ENCODE measurements around the gene RPGRIP1L.

RPGRIP1L gene

DNA sequence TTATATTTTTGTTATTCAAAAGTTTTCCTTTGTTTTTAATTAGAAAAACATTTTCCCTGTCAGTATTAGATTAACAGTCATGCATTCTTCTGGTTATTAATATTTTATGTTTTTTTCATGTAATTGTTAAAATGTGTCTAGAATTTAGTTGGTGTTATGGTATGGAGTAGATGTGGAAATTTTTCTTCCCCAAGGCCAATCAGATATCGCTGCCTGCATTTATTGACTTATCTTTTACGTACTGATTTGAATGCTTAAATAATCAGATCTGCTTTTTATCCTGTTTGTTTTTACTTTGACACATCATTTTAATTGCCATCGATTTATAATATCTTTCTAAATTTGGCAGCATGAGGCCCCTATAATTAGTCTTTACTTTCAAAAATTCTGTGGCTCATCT lies 13.9 kb upstream of the RPGRIP1L start:
- TF ChIP-seq, protein P1, sequence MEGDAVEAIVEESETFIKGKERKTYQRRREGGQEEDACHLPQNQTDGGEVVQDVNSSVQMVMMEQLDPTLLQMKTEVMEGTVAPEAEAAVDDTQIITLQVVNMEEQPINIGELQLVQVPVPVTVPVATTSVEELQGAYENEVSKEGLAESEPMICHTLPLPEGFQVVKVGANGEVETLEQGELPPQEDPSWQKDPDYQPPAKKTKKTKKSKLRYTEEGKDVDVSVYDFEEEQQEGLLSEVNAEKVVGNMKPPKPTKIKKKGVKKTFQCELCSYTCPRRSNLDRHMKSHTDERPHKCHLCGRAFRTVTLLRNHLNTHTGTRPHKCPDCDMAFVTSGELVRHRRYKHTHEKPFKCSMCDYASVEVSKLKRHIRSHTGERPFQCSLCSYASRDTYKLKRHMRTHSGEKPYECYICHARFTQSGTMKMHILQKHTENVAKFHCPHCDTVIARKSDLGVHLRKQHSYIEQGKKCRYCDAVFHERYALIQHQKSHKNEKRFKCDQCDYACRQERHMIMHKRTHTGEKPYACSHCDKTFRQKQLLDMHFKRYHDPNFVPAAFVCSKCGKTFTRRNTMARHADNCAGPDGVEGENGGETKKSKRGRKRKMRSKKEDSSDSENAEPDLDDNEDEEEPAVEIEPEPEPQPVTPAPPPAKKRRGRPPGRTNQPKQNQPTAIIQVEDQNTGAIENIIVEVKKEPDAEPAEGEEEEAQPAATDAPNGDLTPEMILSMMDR (IDR thresholded peaks at IDR 0.05; ENCODE audit: low read depth, low read length, missing control alignments), result no peak
- in situ Hi-C loops (cut with HindIII; ENCODE audit: low pct_ligation_motif_present, low sequenced_read_pairs), result no loop called here
- Histone ChIP-seq H3K27me3 (replicated peaks) (no peaks in the 10 kb centered on the region), H3K36me3 (replicated peaks) (no peaks in the 10 kb centered on the region), H3K4me3 (ENCODE audit: low read depth, low read length) (no peak overlapping the region), H3K27ac (no peak overlapping the region)
- DNase-seq, result no peak

DNA sequence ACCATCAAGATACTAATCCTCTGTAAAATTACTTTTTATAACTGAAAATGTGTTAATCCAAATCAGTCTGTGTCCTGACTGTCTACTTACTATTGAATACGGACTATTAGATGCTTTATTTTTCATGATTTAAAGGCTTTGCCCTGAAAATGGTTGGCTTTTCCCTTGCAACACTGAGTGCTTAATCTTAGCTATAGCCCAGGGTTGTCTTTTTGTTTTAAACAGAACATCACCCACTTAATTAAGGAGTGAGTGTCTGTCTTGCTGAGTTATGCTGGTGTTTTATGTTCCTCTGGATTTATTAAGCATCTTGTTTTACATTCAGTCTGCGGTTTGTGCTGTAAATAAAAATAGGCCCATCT lies 11.3 kb upstream of the RPGRIP1L start:
- Histone ChIP-seq H3K27ac (no peak overlapping the region), H3K27me3 (replicated peaks) (no peaks in the 10 kb centered on the region), H3K36me3 (replicated peaks) (no peaks in the 10 kb centered on the region), H3K4me3 (ENCODE audit: low read depth, low read length) (no peak overlapping the region)
- in situ Hi-C loops (cut with HindIII; ENCODE audit: low pct_ligation_motif_present, low sequenced_read_pairs), result no loop called here
- DNase-seq, result no peak
- TF ChIP-seq, protein P1 (IDR thresholded peaks at IDR 0.05; ENCODE audit: low read depth, low read length, missing control alignments), result no peak

- H3K4me3 ChIP-seq (ENCODE audit: low read depth, low read length), result no peak overlapping the region
- H3K27me3 ChIP-seq (replicated peaks), result no peaks in the 10 kb centered on the region
- in situ Hi-C loops (cut with HindIII; ENCODE audit: low pct_ligation_motif_present, low sequenced_read_pairs), result no loop called here
- DNase-seq, result no peak
- H3K36me3 ChIP-seq (replicated peaks), result no peaks in the 10 kb centered on the region
- TF ChIP-seq, protein P1 (IDR thresholded peaks at IDR 0.05; ENCODE audit: low read depth, low read length, missing control alignments), result no peak
- H3K27ac ChIP-seq, result no peak overlapping the region
Measured at GRCh38 chr16:53714205-53715022, 10.8 kb upstream of the RPGRIP1L start.

DNA sequence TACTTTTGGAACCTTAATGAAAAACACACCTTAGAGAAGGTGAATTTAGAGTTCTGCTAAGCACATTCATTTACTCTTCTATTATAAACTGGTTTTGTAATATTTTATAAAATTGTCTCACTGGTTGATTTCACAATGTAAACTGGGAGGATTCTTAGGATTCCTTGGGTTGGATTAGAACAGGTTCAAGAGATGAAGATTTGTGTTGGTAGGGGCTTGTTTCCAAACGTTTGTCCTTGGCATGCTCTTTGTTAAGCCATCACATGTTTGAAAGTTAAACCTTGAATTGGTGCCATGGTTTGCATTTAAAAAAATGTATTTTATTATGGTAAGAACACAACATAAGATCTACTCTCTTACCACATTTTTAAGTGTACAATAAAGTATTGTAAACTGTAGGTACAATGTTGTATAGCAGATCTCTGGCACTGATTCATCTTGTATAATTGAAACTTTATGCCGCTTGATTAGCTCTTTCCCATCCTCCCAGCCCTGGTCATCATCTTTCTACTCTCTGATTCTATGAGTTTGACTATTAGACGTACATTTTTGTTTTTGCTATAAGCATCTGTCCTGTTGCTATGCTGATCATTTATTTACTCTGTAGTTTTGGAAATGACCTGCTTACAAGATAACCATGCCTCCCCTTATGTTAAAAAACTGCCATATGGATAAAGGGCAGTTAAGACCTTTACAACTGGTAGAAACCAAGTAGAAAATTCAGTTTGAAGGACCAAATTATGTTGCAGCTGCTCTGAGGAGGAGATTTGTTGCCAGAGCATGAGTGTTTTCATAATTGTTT lies 9.9 kb upstream of the RPGRIP1L start:
- Histone ChIP-seq H3K27me3 (replicated peaks) (no peaks in the 10 kb centered on the region), H3K27ac (no peak overlapping the region), H3K4me3 (ENCODE audit: low read depth, low read length) (no peak overlapping the region), H3K36me3 (replicated peaks) (no peaks in the 10 kb centered on the region)
- no peak for DNase-seq
- TF ChIP-seq, protein P1 (IDR thresholded peaks at IDR 0.05; ENCODE audit: low read depth, low read length, missing control alignments), result no peak
- in situ Hi-C loops (cut with HindIII; ENCODE audit: low pct_ligation_motif_present, low sequenced_read_pairs), result no loop called here

- TF ChIP-seq, protein P1 (IDR thresholded peaks at IDR 0.05; ENCODE audit: low read depth, low read length, missing control alignments), result no peak
- no peaks in the 10 kb centered on the region for H3K27me3 ChIP-seq (replicated peaks)
- H3K27ac ChIP-seq, result no peak overlapping the region
- no peak for DNase-seq
- in situ Hi-C loops (cut with HindIII; ENCODE audit: low pct_ligation_motif_present, low sequenced_read_pairs), result no loop called here
- no peak overlapping the region for H3K4me3 ChIP-seq (ENCODE audit: low read depth, low read length)
- no peaks in the 10 kb centered on the region for H3K36me3 ChIP-seq (replicated peaks)
Measured at GRCh38 chr16:53712065-53712464, 8.4 kb upstream of the RPGRIP1L start.
